ENCODE measurements around the gene TMEM14C. TPM values are rescaled to one million over a fixed set of nuclear protein-coding genes. Genes with fewer than 3 reads are reported as not detected.
"Not testable (repeated sequence)": the region's sequence is repeated elsewhere in the genome, so short reads cannot be mapped to it uniquely, and the experiment has no call there.

Gene TMEM14C
- total RNA-seq, 2 donors from 2014 or later = 52.6 to 64.1 TPM

- Mint-ChIP-seq H3K4me3 (no peak overlapping the region), H3K4me1 (no peaks in the 10 kb centered on the region), H3K36me3 (ENCODE audit: low read depth) (peaks cover 11% of the 10 kb centered on the region), H3K27ac (no peak overlapping the region), H3K9me3 (no peaks in the 10 kb centered on the region), H3K27me3 (no peaks in the 10 kb centered on the region)
- no peak for ATAC-seq (replicated peaks)
These were observed 13.9 kb downstream of the TMEM14C start for GRCh38 chr6:10736731-10737130.

DNA sequence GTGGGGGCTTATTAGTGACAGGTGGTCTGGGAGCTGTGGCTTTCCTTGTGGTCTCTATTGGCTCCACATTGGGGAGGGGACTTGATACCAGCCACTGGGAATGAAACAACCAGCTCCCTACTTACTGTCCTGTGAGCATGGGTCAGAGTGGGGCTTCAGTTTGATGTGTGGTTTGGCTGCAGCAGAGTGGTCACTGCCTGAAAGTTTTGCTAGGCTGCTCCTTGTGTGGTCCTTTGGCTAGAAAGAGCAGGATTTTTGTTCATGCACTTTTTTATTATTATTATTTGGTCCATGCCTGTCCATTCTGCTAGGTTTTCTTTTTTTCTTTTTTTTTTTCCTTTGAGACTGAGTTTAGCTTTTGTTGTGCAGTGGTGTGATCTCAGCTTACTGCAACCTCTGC lies 17.2 kb downstream of the TMEM14C start:
- peaks cover 4% of the 10 kb centered on the region for H3K4me1 Mint-ChIP-seq
- H3K36me3 Mint-ChIP-seq (ENCODE audit: low read depth) = no peaks in the 10 kb centered on the region
- no peak for ATAC-seq (replicated peaks)
- H3K27me3 Mint-ChIP-seq = no peaks in the 10 kb centered on the region
- H3K4me3 Mint-ChIP-seq = no peak overlapping the region
- H3K9me3 Mint-ChIP-seq = no peaks in the 10 kb centered on the region
- no peak overlapping the region for H3K27ac Mint-ChIP-seq

DNA sequence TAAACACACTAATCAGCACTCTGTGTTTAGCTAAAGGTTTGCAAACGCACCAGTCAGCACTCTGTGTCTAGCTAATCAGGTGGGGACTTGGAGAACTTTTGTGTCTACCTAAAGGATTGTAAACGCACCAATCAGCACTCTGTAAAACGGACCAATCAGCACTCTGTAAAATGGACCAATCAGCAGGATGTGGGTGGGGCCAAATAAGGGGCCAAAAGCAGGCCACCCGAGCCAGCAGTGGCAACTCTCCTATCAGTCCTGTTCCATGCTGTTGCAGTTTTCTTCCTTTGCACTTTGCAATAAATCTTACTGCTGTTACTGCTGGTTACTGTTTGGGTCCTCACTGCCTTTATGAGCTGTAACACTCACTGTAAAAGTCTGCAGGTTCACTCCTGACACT lies 18.8 kb downstream of the TMEM14C start:
- not testable (repeated sequence) for H3K36me3 Mint-ChIP-seq (ENCODE audit: low read depth); H3K27me3 Mint-ChIP-seq; H3K27ac Mint-ChIP-seq; H3K9me3 Mint-ChIP-seq; H3K4me3 Mint-ChIP-seq; ATAC-seq (replicated peaks)
- H3K4me1 Mint-ChIP-seq = peaks cover 18% of the 10 kb centered on the region

DNA sequence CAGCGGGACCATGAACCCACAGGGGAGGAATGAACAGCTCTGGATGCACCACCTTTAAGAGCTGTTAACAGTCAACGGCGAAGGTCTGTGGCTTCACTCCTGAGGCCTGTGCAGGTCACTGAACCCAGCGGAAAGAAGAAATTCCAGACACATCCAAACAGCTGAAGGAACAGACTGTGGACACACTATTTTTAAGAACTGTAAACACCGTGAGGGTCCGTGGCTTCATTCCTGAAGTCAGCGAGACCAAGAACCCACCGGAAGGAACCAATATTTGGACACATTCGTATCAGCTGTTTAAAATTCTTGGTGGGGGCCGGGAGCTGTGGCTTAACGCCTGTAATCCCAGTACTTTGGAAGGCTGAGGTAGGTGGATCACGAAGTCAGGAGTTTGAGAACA lies 19.4 kb downstream of the TMEM14C start:
- Mint-ChIP-seq H3K36me3 (ENCODE audit: low read depth) (peaks cover 4% of the 10 kb centered on the region), H3K4me3 (no peak overlapping the region), H3K27me3 (no peaks in the 10 kb centered on the region), H3K4me1 (peaks cover 20% of the 10 kb centered on the region), H3K9me3 (no peaks in the 10 kb centered on the region), H3K27ac (no peak overlapping the region)
- no peak for ATAC-seq (replicated peaks)

GRCh38 chr6:10743515-10743914 lies 20.6 kb downstream of the TMEM14C start:
- Mint-ChIP-seq H3K9me3 (no peaks in the 10 kb centered on the region), H3K27ac (no peak overlapping the region), H3K4me1 (peaks cover 20% of the 10 kb centered on the region), H3K4me3 (no peak overlapping the region), H3K27me3 (no peaks in the 10 kb centered on the region), H3K36me3 (ENCODE audit: low read depth) (peaks cover 15% of the 10 kb centered on the region)
- no peak for ATAC-seq (replicated peaks)

GRCh38 chr6:10745116-10745515 lies 22.2 kb downstream of the TMEM14C start:
- H3K9me3 Mint-ChIP-seq = no peaks in the 10 kb centered on the region
- no peaks in the 10 kb centered on the region for H3K27me3 Mint-ChIP-seq
- peaks cover 31% of the 10 kb centered on the region for H3K36me3 Mint-ChIP-seq (ENCODE audit: low read depth)
- H3K4me1 Mint-ChIP-seq = peaks cover 26% of the 10 kb centered on the region
- no peak overlapping the region for H3K27ac Mint-ChIP-seq
- H3K4me3 Mint-ChIP-seq = no peak overlapping the region
- no peak for ATAC-seq (replicated peaks)

- peaks cover 26% of the 10 kb centered on the region for H3K4me1 Mint-ChIP-seq
- peaks cover 49% of the 10 kb centered on the region for H3K36me3 Mint-ChIP-seq (ENCODE audit: low read depth)
- H3K4me3 Mint-ChIP-seq = peak overlapping the region; percentile 92
- H3K9me3 Mint-ChIP-seq = no peaks in the 10 kb centered on the region
- ATAC-seq (replicated peaks) = no peak
- H3K27ac Mint-ChIP-seq = peak overlapping the region; percentile 90
- no peaks in the 10 kb centered on the region for H3K27me3 Mint-ChIP-seq
These were observed 24.0 kb downstream of the TMEM14C start for GRCh38 chr6:10746915-10747250.

DNA sequence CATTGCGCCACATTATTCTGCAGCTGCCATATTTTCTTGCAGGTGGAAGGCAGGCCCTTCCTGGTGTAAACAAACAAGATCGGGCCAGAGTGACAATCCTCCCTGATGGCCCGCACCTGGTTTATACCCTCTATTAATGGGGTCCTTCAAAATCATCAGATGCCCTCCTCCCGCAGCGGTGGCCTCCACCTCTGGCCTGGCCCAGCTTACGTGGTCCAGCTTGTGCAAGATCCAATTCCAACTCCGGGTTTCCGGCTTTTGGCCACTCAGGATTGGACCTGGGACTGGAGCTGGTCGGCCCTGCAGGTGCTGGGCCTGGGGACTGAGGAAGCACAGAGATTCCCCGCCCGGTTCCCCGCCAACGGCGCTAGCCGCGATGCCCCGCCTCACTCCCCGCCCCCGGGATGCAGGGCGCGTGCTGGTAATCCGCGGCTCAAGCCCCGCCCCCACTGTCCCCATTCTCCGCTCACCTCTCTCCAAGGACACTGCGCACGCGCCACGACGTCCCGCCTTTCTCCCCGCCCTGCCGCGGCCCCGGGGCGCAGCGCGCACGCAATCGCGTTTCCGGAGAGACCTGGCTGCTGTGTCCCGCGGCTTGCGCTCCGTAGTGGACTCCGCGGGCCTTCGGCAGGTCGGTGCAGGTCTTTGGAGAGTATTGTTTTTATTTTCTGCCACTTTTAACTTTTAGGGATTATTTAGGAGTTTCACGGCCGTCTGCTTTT lies 24.5 kb downstream of the TMEM14C start, which contains the start of gene TMEM14B:
Gene TMEM14B, plus strand, starts transcription at position 555 of the 722 bp plus-strand sequence. CDS start 1,441 bp downstream, outside the sequence.
- no peaks in the 10 kb centered on the region for H3K27me3 Mint-ChIP-seq
- peaks cover 26% of the 10 kb centered on the region for H3K4me1 Mint-ChIP-seq
- H3K36me3 Mint-ChIP-seq (ENCODE audit: low read depth) = peaks cover 54% of the 10 kb centered on the region
- no peaks in the 10 kb centered on the region for H3K9me3 Mint-ChIP-seq
- H3K27ac Mint-ChIP-seq = peak within 1 kb of the TSS; percentile 90
- ATAC-seq (replicated peaks) = peak; percentile 98
- H3K4me3 Mint-ChIP-seq = peak within 1 kb of the TSS; percentile 92

DNA sequence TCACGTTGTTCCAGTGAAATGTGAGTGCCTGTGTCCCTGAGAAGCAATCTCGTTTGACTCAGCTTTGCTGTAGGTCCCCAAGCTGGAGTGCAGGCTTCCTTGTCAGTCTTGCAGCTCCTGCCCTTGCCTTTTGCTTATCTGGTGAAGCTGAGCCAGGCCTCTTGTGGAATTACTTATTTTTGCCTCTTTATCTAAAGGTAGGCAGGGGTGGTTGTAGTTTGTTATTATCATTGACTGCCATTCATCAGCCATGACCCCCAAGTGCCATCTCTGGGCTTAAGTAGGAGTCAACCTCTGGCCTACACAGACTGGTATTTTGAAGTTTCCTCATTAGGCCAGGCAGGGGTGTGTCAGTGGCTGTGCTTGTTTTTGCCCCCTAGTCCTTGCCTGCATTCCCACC lies 26.9 kb downstream of the TMEM14C start:
- Mint-ChIP-seq H3K9me3 (no peaks in the 10 kb centered on the region), H3K4me1 (peaks cover 32% of the 10 kb centered on the region), H3K36me3 (ENCODE audit: low read depth) (peaks cover 77% of the 10 kb centered on the region), H3K27me3 (no peaks in the 10 kb centered on the region), H3K4me3 (peak overlapping the region; percentile 92), H3K27ac (peak overlapping the region; percentile 39)
- no peak for ATAC-seq (replicated peaks)

DNA sequence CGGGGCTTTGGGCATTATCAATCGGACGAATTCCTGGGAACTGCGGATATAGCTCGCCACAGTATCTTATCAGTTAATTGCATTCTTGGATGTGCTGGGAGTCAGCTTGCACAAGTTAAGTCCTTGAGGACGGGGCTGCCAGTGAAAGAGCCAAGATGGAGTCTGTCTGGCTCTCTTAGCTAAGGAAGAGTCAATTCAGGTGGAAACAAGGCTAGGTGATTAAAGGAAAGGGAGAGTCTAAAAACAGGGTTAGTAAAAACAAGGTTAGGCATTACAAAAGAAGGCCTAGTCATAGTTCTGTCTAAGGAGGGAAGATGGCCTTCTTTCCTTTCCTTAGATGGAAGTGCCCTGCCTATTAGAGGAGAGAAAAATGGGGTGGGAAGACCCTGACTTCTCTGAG lies 27.7 kb downstream of the TMEM14C start:
- not testable (repeated sequence) for ATAC-seq (replicated peaks); H3K27me3 Mint-ChIP-seq

GRCh38 chr6:10751757-10752156 lies 28.9 kb downstream of the TMEM14C start:
- H3K4me1 Mint-ChIP-seq = peaks cover 18% of the 10 kb centered on the region
- H3K36me3 Mint-ChIP-seq (ENCODE audit: low read depth) = peaks cover 95% of the 10 kb centered on the region
- not testable (repeated sequence) for H3K27ac Mint-ChIP-seq; ATAC-seq (replicated peaks); H3K27me3 Mint-ChIP-seq; H3K9me3 Mint-ChIP-seq; H3K4me3 Mint-ChIP-seq

More for the DNA sequence above, 27.7 kb downstream of the TMEM14C start:
- H3K27ac Mint-ChIP-seq = peak overlapping the region; percentile 39
- H3K4me1 Mint-ChIP-seq = peaks cover 26% of the 10 kb centered on the region
- H3K4me3 Mint-ChIP-seq, H3K9me3 Mint-ChIP-seq: not testable (repeated sequence)
- peaks cover 86% of the 10 kb centered on the region for H3K36me3 Mint-ChIP-seq (ENCODE audit: low read depth)

DNA sequence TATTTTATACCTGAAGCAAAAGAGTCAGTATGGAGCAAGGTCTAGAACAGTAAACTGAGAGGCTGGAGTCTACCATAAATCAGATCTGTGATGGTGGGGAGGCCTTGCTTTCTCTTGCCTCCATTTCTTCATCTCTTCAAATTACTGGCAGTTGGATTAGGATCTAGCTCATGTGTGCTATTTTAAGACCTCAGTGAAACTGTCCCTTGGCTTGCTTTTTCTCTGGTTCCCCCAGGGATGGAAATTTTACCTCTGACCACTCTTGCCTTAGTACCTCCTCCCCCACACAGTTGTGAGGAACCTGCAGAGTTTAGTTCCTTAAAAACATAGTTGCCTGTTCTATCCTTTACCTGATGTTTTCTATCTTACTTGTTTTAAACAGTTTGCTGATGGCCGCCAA lies 33.2 kb downstream of the TMEM14C start:
- peaks cover 15% of the 10 kb centered on the region for H3K4me1 Mint-ChIP-seq
- peaks cover 100% of the 10 kb centered on the region for H3K36me3 Mint-ChIP-seq (ENCODE audit: low read depth)

GRCh38 chr6:10759312-10759839 lies 36.5 kb downstream of the TMEM14C start:
- peaks cover 91% of the 10 kb centered on the region for H3K36me3 Mint-ChIP-seq (ENCODE audit: low read depth)
- no peak overlapping the region for H3K4me3 Mint-ChIP-seq
- no peak overlapping the region for H3K27ac Mint-ChIP-seq
- no peaks in the 10 kb centered on the region for H3K27me3 Mint-ChIP-seq
- no peaks in the 10 kb centered on the region for H3K9me3 Mint-ChIP-seq
- H3K4me1 Mint-ChIP-seq = peaks cover 8% of the 10 kb centered on the region
- ATAC-seq (replicated peaks) = peak; percentile 46

More for the DNA sequence above, 33.2 kb downstream of the TMEM14C start:
- Mint-ChIP-seq H3K9me3 (no peaks in the 10 kb centered on the region), H3K27ac (no peak overlapping the region), H3K4me3 (no peak overlapping the region), H3K27me3 (no peaks in the 10 kb centered on the region)
- no peak for ATAC-seq (replicated peaks)

- H3K27me3 Mint-ChIP-seq = no peaks in the 10 kb centered on the region
- H3K27ac Mint-ChIP-seq = no peak overlapping the region
- peak; percentile 77 for ATAC-seq (replicated peaks)
- no peak overlapping the region for H3K4me3 Mint-ChIP-seq
- H3K4me1 Mint-ChIP-seq = peaks cover 8% of the 10 kb centered on the region
- H3K36me3 Mint-ChIP-seq (ENCODE audit: low read depth) = peaks cover 87% of the 10 kb centered on the region
- H3K9me3 Mint-ChIP-seq = no peaks in the 10 kb centered on the region
These were observed 37.0 kb downstream of the TMEM14C start for GRCh38 chr6:10759884-10760329.

DNA sequence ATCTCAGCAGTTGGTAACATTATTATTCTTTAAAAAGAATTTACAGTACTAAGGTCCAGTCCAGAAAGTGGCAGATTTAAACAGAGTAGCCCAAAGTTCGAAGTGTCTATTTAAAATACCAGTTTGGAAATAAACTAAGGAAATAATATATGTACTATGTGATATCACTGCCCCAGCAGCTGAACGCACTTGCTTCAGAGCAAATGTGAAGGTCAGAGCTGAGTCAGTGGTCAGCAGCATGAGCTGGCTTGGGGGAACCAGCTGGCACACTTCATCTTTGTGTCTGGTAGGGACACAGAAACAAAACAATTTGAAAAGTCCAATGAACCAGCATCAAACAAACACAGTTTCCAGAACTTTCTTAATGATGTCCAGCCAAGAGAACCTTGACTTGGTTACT lies 40.1 kb downstream of the TMEM14C start:
- H3K9me3 Mint-ChIP-seq = no peaks in the 10 kb centered on the region
- peaks cover 64% of the 10 kb centered on the region for H3K36me3 Mint-ChIP-seq (ENCODE audit: low read depth)
- H3K4me3 Mint-ChIP-seq = no peak overlapping the region
- H3K4me1 Mint-ChIP-seq = peaks cover 7% of the 10 kb centered on the region
- H3K27me3 Mint-ChIP-seq = no peaks in the 10 kb centered on the region
- no peak for ATAC-seq (replicated peaks)
- H3K27ac Mint-ChIP-seq = no peak overlapping the region
